GM18505 (cell line): ENCODE measurements around the gene RRP12.

Experiments used
- ATAC-seq: cut with Tn5 transposase; IDR thresholded peaks from one replicate; pipeline ENCODE4 v1.9.1; 2021; ENCODE audit not compliant: unreplicated experiment
- POLR2A ChIP-seq: IDR thresholded peaks from 4 replicates; pipeline ENCODE4 v1.6.1; 2011; ENCODE audit warnings: borderline replicate concordance; ENCODE audit not compliant: insufficient read depth, insufficient read length; ENCODE audit errors: extremely low read depth

The RRP12 gene

GRCh38 chr10:97320480-97321031, 80.6 kb downstream of the RRP12 start:
- no peak for TF ChIP-seq POLR2A
- ATAC-seq = no peak

DNA sequence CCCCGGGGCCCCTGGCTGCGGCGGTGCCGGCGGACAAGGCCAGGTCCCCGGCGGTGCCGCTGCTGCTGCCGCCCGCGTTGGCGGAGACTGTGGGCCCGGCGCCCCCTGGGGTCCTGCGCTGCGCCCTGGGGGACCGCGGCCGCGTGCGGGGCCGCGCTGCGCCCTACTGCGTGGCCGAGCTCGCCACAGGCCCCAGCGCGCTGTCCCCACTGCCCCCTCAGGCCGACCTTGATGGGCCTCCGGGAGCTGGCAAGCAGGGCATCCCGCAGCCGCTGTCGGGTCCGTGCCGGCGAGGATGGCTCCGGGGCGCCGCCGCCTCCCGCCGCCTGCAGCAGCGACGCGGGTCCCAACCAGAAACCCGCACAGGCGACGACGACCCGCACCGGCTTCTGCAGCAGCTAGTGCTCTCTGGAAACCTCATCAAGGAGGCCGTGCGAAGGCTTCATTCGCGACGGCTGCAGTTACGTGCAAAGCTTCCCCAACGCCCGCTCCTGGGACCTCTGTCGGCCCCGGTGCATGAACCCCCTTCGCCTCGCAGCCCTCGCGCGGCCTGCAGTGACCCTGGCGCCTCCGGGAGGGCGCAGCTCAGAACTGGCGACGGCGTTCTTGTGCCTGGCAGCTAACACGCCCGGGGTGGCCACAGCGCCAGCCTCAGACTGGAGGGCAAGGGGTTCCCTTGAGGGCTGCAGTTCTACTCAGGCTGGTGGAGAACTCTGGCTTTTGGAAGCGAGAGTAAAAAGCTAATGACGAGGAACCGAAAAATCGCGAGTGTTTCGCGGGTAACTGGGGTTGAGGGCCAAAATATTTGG, 81.3 kb downstream of the RRP12 start:
- peak; percentile 29 for ATAC-seq

GRCh38 chr10:97318772-97319651, 82.1 kb downstream of the RRP12 start, which contains the start of gene FRAT1:
TSS of gene FRAT1 (plus strand) at chr10:97319271. CDS start at chr10:97319454, 183 bp downstream.
- peak; percentile 74 for ATAC-seq
- peak; percentile 63 for TF ChIP-seq POLR2A

More for the DNA sequence above, 81.3 kb downstream of the RRP12 start:
- TF ChIP-seq POLR2A = no peak

- ATAC-seq = no peak
- TF ChIP-seq POLR2A = no peak
Measured at GRCh38 chr10:97314671-97315070, 86.5 kb downstream of the RRP12 start.

GRCh38 chr10:97312897-97313296, 88.2 kb downstream of the RRP12 start:
- ATAC-seq = no peak
- no peak for TF ChIP-seq POLR2A

- ATAC-seq = no peak
Measured at GRCh38 chr10:97311111-97311626, 90.0 kb downstream of the RRP12 start.

GRCh38 chr10:97307866-97308780, 93.0 kb downstream of the RRP12 start:
- no peak for ATAC-seq
- TF ChIP-seq POLR2A = no peak

More at GRCh38 chr10:97311111-97311626, 90.0 kb downstream of the RRP12 start:
- no peak for TF ChIP-seq POLR2A

DNA sequence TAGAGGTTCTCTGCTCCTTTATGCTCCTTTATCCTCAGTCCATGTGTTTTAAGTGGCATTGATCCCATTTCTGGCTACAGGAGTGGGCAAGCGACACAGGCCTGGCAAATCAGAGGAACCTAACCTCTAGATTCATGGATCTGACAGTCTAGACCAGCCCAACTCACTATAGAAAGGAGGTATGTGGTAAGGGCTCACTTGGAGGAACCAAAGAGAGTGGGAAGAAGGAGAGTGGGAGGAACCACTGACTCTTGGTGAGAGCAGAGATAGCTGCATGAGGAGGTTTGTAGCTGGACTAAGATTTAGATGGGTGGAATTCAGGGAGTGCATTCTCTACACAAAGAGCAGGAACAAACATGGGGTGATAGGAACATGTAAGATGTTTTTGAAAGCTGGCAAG, 93.7 kb downstream of the RRP12 start:
- no peak for TF ChIP-seq POLR2A
- ATAC-seq = no peak
